Suprapubic skin (tissue), 4 donors: ENCODE measurements around the gene GPRIN1. TPM values are rescaled to one million over a fixed set of nuclear protein-coding genes. Genes with fewer than 3 reads are reported as not detected.

Experiments used
- DNase-seq, 2 donors: peaks; one replicate each; pipeline ENCODE4 v3.0.0-alpha.2; 2019; ENCODE audit warnings: low spot score in 2 of 2
- H3K27ac ChIP-seq: fragments of 200-600 bp; sonication (generic); one replicate; pipeline ENCODE4 v1.5.1; 2019
- H3K27me3 ChIP-seq: fragments of 200-600 bp; sonication (generic); one replicate; pipeline ENCODE4 v1.5.1; 2019
- H3K36me3 ChIP-seq: fragments of 200-600 bp; sonication (generic); one replicate; pipeline ENCODE4 v1.5.1; 2019
- H3K4me1 ChIP-seq: fragments of 200-600 bp; sonication (generic); one replicate; pipeline ENCODE4 v1.5.1; 2019
- H3K4me3 ChIP-seq: fragments of 200-600 bp; sonication (generic); one replicate; pipeline ENCODE4 v1.5.1; 2019; ENCODE audit warnings: mild to moderate bottlenecking
- H3K9me3 ChIP-seq: fragments of 200-600 bp; sonication (generic); one replicate; pipeline ENCODE4 v1.5.1; 2019
- EP300 ChIP-seq: sonication (generic); formaldehyde crosslinking; IDR thresholded peaks from one replicate; pipeline ENCODE4 v1.6.1; 2017; ENCODE audit warnings: antibody characterized with exemption
- POLR2A ChIP-seq, 2 donors: fragments of 450-650 bp; IDR thresholded peaks; one replicate each; pipeline ENCODE4 v1.6.1; 2017; ENCODE audit warnings: antibody characterized with exemption in 2 of 2, mild to moderate bottlenecking in 2 of 2, moderate library complexity in 2 of 2
- POLR2AphosphoS5 ChIP-seq, 3 donors: sonication (generic); formaldehyde crosslinking; IDR thresholded peaks; one replicate each; pipeline ENCODE4 v1.6.1; 2017; ENCODE audit warnings: antibody characterized with exemption in 3 of 3
- WGBS: methylation state at CpG from one replicate; pipeline ENCODE4 v1.1.5; 2018; 5-methylcytosine and 5-hydroxymethylcytosine counted together
- total RNA-seq, 4 donors: library from RNA; depleted of rRNA; stranded (reverse); fragments of >200 nt; gene quantifications; one replicate each; pipeline ENCODE4 v1.1.0, GENCODE V29; 2016
- TF ChIP-seq, protein P1 (sequence below), 2 donors: fragments of 200-600 bp in 1 of 2; fragments of 450-650 bp in 1 of 2; sonication (generic) in 1 of 2; IDR thresholded peaks; one replicate each; pipeline ENCODE4 v1.5.1; 2016 to 2019; ENCODE audit warnings: antibody characterized with exemption in 2 of 2, mild to moderate bottlenecking in 1 of 2, moderate library complexity in 1 of 2

GPRIN1 gene
- total RNA-seq, 4 donors from 2014 or later, result 0.24 to 2.8 (median 1.5) TPM

- DNase-seq, result no peak
- Histone ChIP-seq H3K36me3 (no peaks in the 10 kb centered on the region), H3K4me1 (no peaks in the 10 kb centered on the region), H3K27ac (no peak overlapping the region), H3K9me3 (no peaks in the 10 kb centered on the region), H3K4me3 (peak overlapping the region; percentile 28), H3K27me3 (peaks cover 34% of the 10 kb centered on the region)
- TF ChIP-seq POLR2A (IDR thresholded peaks at IDR 0.05) (no peak), EP300 (no peak)
- WGBS, result 93% methylated on average over 28 of the region's 47 CpGs
Measured at GRCh38 chr5:176597417-176598389, 12.3 kb downstream of the GPRIN1 start.

DNA sequence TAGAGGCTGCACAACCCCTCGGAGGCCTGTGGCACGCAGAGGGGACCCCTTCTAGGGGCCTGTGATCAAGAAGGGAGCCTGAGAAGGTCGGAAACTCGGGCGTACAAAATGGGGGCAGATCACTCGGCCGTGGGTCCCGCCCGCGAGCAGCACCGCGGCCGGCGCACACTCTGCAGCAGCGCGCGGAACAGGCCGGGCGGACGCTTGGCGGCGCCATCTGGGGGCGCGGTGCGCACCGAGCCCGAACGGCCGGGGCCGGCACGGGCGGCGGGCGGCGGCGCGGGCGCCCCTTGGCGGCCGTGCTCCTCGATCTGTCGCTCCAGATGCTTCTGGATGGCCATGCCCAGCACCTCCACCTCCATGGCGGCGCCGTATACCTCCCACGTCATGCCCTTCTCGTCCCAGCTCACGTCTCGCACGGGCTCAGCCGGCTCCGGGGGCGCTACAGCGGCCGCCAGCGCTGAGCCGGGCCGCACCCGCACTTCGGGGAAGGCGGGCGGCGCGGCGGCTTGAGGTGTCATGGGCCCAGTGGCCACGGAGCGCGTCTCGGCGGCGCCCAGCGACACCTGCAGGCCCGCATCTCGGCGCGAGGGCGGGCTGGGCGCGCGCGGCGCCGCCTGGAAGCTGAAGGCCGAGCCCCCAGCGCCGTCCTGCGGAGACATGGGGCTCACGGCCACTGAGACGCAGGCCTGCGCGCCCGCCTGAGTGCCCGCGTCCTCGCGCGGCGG, 13.1 kb downstream of the GPRIN1 start:
- H3K4me1 ChIP-seq, result no peaks in the 10 kb centered on the region
- H3K27ac ChIP-seq, result no peak overlapping the region
- WGBS, result 38% methylated on average over 17 of the region's 98 CpGs
- TF ChIP-seq, protein P1, sequence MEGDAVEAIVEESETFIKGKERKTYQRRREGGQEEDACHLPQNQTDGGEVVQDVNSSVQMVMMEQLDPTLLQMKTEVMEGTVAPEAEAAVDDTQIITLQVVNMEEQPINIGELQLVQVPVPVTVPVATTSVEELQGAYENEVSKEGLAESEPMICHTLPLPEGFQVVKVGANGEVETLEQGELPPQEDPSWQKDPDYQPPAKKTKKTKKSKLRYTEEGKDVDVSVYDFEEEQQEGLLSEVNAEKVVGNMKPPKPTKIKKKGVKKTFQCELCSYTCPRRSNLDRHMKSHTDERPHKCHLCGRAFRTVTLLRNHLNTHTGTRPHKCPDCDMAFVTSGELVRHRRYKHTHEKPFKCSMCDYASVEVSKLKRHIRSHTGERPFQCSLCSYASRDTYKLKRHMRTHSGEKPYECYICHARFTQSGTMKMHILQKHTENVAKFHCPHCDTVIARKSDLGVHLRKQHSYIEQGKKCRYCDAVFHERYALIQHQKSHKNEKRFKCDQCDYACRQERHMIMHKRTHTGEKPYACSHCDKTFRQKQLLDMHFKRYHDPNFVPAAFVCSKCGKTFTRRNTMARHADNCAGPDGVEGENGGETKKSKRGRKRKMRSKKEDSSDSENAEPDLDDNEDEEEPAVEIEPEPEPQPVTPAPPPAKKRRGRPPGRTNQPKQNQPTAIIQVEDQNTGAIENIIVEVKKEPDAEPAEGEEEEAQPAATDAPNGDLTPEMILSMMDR (IDR thresholded peaks at IDR 0.05), result no peak
- TF ChIP-seq POLR2AphosphoS5 (IDR thresholded peaks at IDR 0.05) (no peak), EP300 (no peak), POLR2A (IDR thresholded peaks at IDR 0.05) (no peak)
- H3K27me3 ChIP-seq, result peaks cover 34% of the 10 kb centered on the region
- H3K36me3 ChIP-seq, result no peaks in the 10 kb centered on the region
- peak overlapping the region; percentile 28 for H3K4me3 ChIP-seq
- DNase-seq, result no peak
- no peaks in the 10 kb centered on the region for H3K9me3 ChIP-seq

- Histone ChIP-seq H3K4me1 (no peaks in the 10 kb centered on the region), H3K27me3 (peaks cover 34% of the 10 kb centered on the region), H3K36me3 (no peaks in the 10 kb centered on the region), H3K4me3 (no peak overlapping the region), H3K27ac (no peak overlapping the region), H3K9me3 (no peaks in the 10 kb centered on the region)
- WGBS, result 84% methylated on average over 23 of the region's 23 CpGs
- DNase-seq, result no peak
- TF ChIP-seq POLR2A (IDR thresholded peaks at IDR 0.05), result no peak
- no peak for TF ChIP-seq EP300
- TF ChIP-seq POLR2AphosphoS5 (IDR thresholded peaks at IDR 0.05), result no peak
- TF ChIP-seq, protein P1 (IDR thresholded peaks at IDR 0.05), result no peak
Measured at GRCh38 chr5:176596069-176596644, 13.8 kb downstream of the GPRIN1 start.

DNA sequence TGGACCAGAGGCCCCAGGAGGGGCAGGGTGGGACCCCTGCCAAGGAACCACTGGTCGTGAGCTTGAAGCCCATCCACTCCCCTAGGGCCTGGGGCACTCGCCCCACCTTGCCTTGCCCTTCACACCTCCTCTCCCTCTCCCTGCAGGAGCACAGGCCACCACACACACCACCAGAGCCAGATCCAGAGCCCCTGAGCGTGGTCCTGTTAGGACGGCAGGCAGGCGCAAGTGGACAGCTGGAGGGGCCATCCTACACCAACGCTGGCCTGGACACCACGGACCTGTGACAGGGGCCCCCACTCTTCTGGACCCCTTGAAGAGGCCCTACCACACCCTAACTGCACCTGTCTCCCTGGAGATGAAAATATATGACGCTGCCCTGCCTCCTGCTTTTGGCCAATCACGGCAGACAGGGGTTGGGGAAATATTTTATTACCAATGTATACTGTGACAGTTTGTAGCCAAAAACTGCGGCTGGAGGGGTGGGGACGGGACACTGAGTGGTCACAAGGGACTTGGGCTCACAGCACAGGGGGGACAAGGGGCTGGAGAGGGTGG, 14.5 kb downstream of the GPRIN1 start:
- WGBS, result 76% methylated on average over 8 of the region's 11 CpGs
- TF ChIP-seq, protein P1 (IDR thresholded peaks at IDR 0.05), result no peak
- TF ChIP-seq POLR2AphosphoS5 (IDR thresholded peaks at IDR 0.05) (no peak), EP300 (no peak), POLR2A (IDR thresholded peaks at IDR 0.05) (no peak)
- Histone ChIP-seq H3K27me3 (peaks cover 34% of the 10 kb centered on the region), H3K4me1 (no peaks in the 10 kb centered on the region), H3K36me3 (no peaks in the 10 kb centered on the region), H3K27ac (no peak overlapping the region), H3K9me3 (no peaks in the 10 kb centered on the region), H3K4me3 (no peak overlapping the region)
- no peak for DNase-seq

- H3K36me3 ChIP-seq, result no peaks in the 10 kb centered on the region
- no peaks in the 10 kb centered on the region for H3K4me1 ChIP-seq
- no peak for DNase-seq
- WGBS, result 91% methylated on average over 6 of the region's 8 CpGs
- TF ChIP-seq POLR2AphosphoS5 (IDR thresholded peaks at IDR 0.05), result no peak
- peaks cover 34% of the 10 kb centered on the region for H3K27me3 ChIP-seq
- no peak overlapping the region for H3K27ac ChIP-seq
- H3K4me3 ChIP-seq, result no peak overlapping the region
- H3K9me3 ChIP-seq, result no peaks in the 10 kb centered on the region
Measured at GRCh38 chr5:176594554-176594953, 15.4 kb downstream of the GPRIN1 start.
